K562 (cell line): ENCODE measurements around the gene NAP1L1. TPM values are rescaled to one million over a fixed set of nuclear protein-coding genes. Genes with fewer than 3 reads are reported as not detected.

Source experiments
- ARID2 ChIP-seq: fragments of 450-650 bp; IDR thresholded peaks from 2 replicates; pipeline ENCODE4 v1.6.1; 2017; ENCODE audit warnings: antibody characterized with exemption, mild to moderate bottlenecking
- BCOR ChIP-seq: fragments of 450-650 bp; IDR thresholded peaks from 2 replicates; pipeline ENCODE4 v1.6.1; 2016
- CREB3 ChIP-seq: fragments of 450-650 bp; conservative IDR thresholded peaks from 2 replicates; pipeline ENCODE4 v1.6.1; 2016; ENCODE audit warnings: missing genetic modification characterization, low read depth, mild to moderate bottlenecking, missing compliant biosample characterization, moderate library complexity
- E2F3 ChIP-seq: fragments of 250-450 bp; sonication (Bioruptor Pico); IDR thresholded peaks from 2 replicates; pipeline ENCODE4 v1.4.0; 2020; ENCODE audit warnings: mild to moderate bottlenecking
- EHMT2 ChIP-seq: fragments of 450-650 bp; IDR thresholded peaks from 2 replicates; pipeline ENCODE4 v1.6.1; 2018; ENCODE audit warnings: antibody characterized with exemption
- EWSR1 ChIP-seq: fragments of 450-650 bp; IDR thresholded peaks from 2 replicates; pipeline ENCODE4 v1.6.1; 2018; ENCODE audit warnings: borderline replicate concordance, mild to moderate bottlenecking, low read depth, moderate library complexity; ENCODE audit not compliant: partially characterized antibody
- GTF2E2 ChIP-seq: fragments of 200-800 bp; sonication (Bioruptor generic); IDR thresholded peaks from 2 replicates; pipeline ENCODE4 v1.6.1; 2016; ENCODE audit warnings: missing genetic modification characterization, missing compliant biosample characterization
- GTF2F1 ChIP-seq: IDR thresholded peaks from 2 replicates; pipeline ENCODE4 v1.6.1; 2011; ENCODE audit warnings: low read depth, low read length, improper control_type of control experiment
- HES1 ChIP-seq: fragments of 450-650 bp; IDR thresholded peaks from 2 replicates; pipeline ENCODE4 v1.6.1; 2016; ENCODE audit warnings: low read depth, mild to moderate bottlenecking, moderate library complexity
- KAT7 ChIP-seq: sonication (generic); formaldehyde crosslinking; IDR thresholded peaks from 2 replicates; pipeline ENCODE4 v1.8.0; 2022; ENCODE audit warnings: missing genetic modification reagents, mild to moderate bottlenecking, borderline replicate concordance
- L3MBTL2 ChIP-seq: fragments of 450-650 bp; IDR thresholded peaks from 2 replicates; pipeline ENCODE4 v1.6.1; 2016; ENCODE audit warnings: mild to moderate bottlenecking, moderate library complexity
- NCOA1 ChIP-seq: fragments of 450-650 bp; IDR thresholded peaks from 2 replicates; pipeline ENCODE4 v1.6.1; 2016; ENCODE audit warnings: low read depth
- NEUROD1 ChIP-seq: fragments of 150-350 bp; IDR thresholded peaks from 2 replicates; pipeline ENCODE4 v1.6.1; 2014; ENCODE audit warnings: borderline replicate concordance, low read length, low read depth; ENCODE audit not compliant: partially characterized antibody
- POLR2AphosphoS5 ChIP-seq: IDR thresholded peaks from 2 replicates; pipeline ENCODE4 v1.6.1; 2011; ENCODE audit warnings: mild to moderate bottlenecking, low read depth, low read length, moderate library complexity; ENCODE audit not compliant: control insufficient read depth, insufficient read depth
- RAD51 ChIP-seq: fragments of 450-650 bp; IDR thresholded peaks from 2 replicates; pipeline ENCODE4 v1.7.1; 2016; ENCODE audit warnings: low read depth, mild to moderate bottlenecking, borderline replicate concordance
- RBBP5 ChIP-seq: fragments of 200-600 bp; sonication (generic); IDR thresholded peaks from 2 replicates; pipeline ENCODE4 v1.6.1; 2012; ENCODE audit warnings: borderline replicate concordance, mild to moderate bottlenecking, low read length, control low read depth, inconsistent platforms; ENCODE audit not compliant: insufficient read depth, poor library complexity, severe bottlenecking
- SAP30 ChIP-seq: fragments of 200-600 bp; sonication (generic); IDR thresholded peaks from 2 replicates; pipeline ENCODE4 v1.6.1; 2012; ENCODE audit warnings: borderline replicate concordance, low read depth, mild to moderate bottlenecking, moderate library complexity, low read length, control low read depth, inconsistent platforms; ENCODE audit not compliant: insufficient read depth, poor library complexity, severe bottlenecking
- SMARCC2 ChIP-seq: fragments of 450-650 bp; IDR thresholded peaks from 2 replicates; pipeline ENCODE4 v1.6.1; 2017; ENCODE audit warnings: antibody characterized with exemption, moderate library complexity, mild to moderate bottlenecking, low read depth
- THAP7 ChIP-seq: fragments of 250-450 bp; sonication (Bioruptor Pico); IDR thresholded peaks from 2 replicates; pipeline ENCODE4 v1.5.0; 2021
- WHSC1 ChIP-seq: IDR thresholded peaks from one replicate; pipeline ENCODE4 v1.6.1; 2012; ENCODE audit warnings: low read length, control low read depth, inconsistent platforms
- ZNF23 ChIP-seq: fragments of 250-450 bp; sonication (Bioruptor Pico); IDR thresholded peaks from 2 replicates; pipeline ENCODE4 v1.4.0; 2020; ENCODE audit warnings: mild to moderate bottlenecking
- ZNF274 ChIP-seq: IDR thresholded peaks from 2 replicates; pipeline ENCODE4 v1.6.1; 2011; ENCODE audit warnings: low read depth, mild to moderate bottlenecking, low read length, moderate library complexity, borderline replicate concordance
- ZNF75A ChIP-seq: fragments of 450-650 bp; formaldehyde crosslinking; IDR thresholded peaks from 2 replicates; pipeline ENCODE4 v1.4.0; 2020; ENCODE audit warnings: mild to moderate bottlenecking
- polyA plus RNA-seq, 8 experiments: library from polyadenylated mRNA; depleted of rRNA in 4 of 8; stranded (reverse) in 5 of 8; unstranded in 3 of 8; fragments of >200 nt; fragmentation: Nextera tagmentation in 2 of 8; fragmentation: Illumina TruSeq in 1 of 8; extraction: Ambion mirVana in 2 of 8; extraction: Trizol in 1 of 8; gene quantifications; 2 replicates each; pipeline versions ENCODE4 v1.2.1 to v1.2.3, GENCODE V29; 2011 to 2014; ENCODE audit warnings: inconsistent platforms in 1 of 8, missing spikeins in 1 of 8
- total RNA-seq, 7 experiments: library from RNA; depleted of rRNA in 6 of 7; stranded (reverse); fragments of >200 nt in 6 of 7; fragmentation: Illumina TruSeq in 2 of 7; extraction: Trizol in 2 of 7; gene quantifications; 2 replicates each; pipeline versions ENCODE4 v1.2.1 to v1.2.3, GENCODE V29; 2011 to 2021; ENCODE audit warnings: low replicate concordance in 1 of 7
- TF ChIP-seq, protein P1 (sequence below): fragments of 250-450 bp; sonication (Bioruptor Pico); IDR thresholded peaks from 2 replicates; pipeline ENCODE4 v1.4.0; 2020; ENCODE audit warnings: borderline replicate concordance

Gene NAP1L1
- total and polyA plus RNA-seq, 9 of the 15 experiments (the other 6 are each of a cell fraction or from before 2014, with no cell fraction given) = 287 to 747 (median 450) TPM

GRCh38 chr12:76113800-76114757, 29.6 kb upstream of the NAP1L1 start (continued):
- TF ChIP-seq THAP7 (CRISPR knock-in tag) (no peak), WHSC1 (no peak), POLR2AphosphoS5 (peak; percentile 61; the same call in 1 of the 2 replicates), GTF2F1 (no peak), SMARCC2 (peak; percentile 85), ZNF274 (no peak), NEUROD1 (peak; percentile 62), BCOR (peak; percentile 68), E2F3 (CRISPR knock-in tag) (no peak), KAT7 (no peak), GTF2E2 (tag) (peak; percentile 29; the same call in 1 of the 2 replicates), ARID2 (no peak), RAD51 (0 out of 2 replicates have a peak, but pooled peaks have one; percentile 3), RBBP5 (peak; percentile 54), CREB3 (tag) (no peak), L3MBTL2 (peak; percentile 13; the same call in 1 of the 2 replicates), EHMT2 (0 out of 2 replicates have a peak, but pooled peaks have one; percentile 29), EWSR1 (no peak), SAP30 (no peak), NCOA1 (peak; percentile 52; the same call in 1 of the 2 replicates), HES1 (no peak), ZNF23 (CRISPR knock-in tag) (no peak), ZNF75A (no peak)
- TF ChIP-seq, protein P1, sequence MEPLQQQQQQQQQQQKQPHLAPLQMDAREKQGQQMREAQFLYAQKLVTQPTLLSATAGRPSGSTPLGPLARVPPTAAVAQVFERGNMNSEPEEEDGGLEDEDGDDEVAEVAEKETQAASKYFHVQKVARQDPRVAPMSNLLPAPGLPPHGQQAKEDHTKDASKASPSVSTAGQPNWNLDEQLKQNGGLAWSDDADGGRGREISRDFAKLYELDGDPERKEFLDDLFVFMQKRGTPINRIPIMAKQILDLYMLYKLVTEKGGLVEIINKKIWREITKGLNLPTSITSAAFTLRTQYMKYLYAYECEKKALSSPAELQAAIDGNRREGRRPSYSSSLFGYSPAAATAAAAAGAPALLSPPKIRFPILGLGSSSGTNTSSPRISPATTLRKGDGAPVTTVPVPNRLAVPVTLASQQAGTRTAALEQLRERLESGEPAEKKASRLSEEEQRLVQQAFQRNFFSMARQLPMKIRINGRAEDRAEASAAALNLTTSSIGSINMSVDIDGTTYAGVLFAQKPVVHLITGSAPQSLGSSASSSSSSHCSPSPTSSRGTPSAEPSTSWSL = no peak
